Pancreas (tissue), 10 donors: ENCODE results near the gene DQX1. TPM values are rescaled to one million over a fixed set of nuclear protein-coding genes. Genes with fewer than 3 reads are reported as not detected.

Source experiments
- ATAC-seq, 4 donors: fragments of 200-7000 bp; cut with Tn5 transposase; one replicate each; pipeline versions ENCODE4 v1.8.0 to v1.9.1; 2020; ENCODE audit warnings: mild to moderate bottlenecking in 4 of 4, moderate library complexity in 4 of 4
- DNase-seq, 6 donors: peaks; one replicate each; pipeline ENCODE4 v3.0.0-alpha.2; 2020
- FAIRE-seq: peaks from 2 replicates; lab custom pipeline; 2012; peaks lifted over from hg19 to GRCh38; lab: Jason Lieb, UNC
- H3K27ac ChIP-seq, 4 donors: fragments of 200-600 bp; sonication (generic); 1 replicate in 3 of 4; 2 replicates in 1 of 4; pipeline versions ENCODE4 v1.5.0 to v1.8.0; 2020
- H3K27me3 ChIP-seq, 4 donors: fragments of 200-600 bp; one replicate each; pipeline ENCODE4 v1.8.0; 2021
- H3K36me3 ChIP-seq, 3 donors: fragments of 200-600 bp; sonication (generic) in 1 of 3; one replicate each; pipeline versions ENCODE4 v1.5.0 to v1.8.0; 2020 to 2021
- H3K4me1 ChIP-seq, 3 donors: fragments of 200-600 bp; one replicate each; pipeline ENCODE4 v1.8.0; 2021
- H3K4me3 ChIP-seq, 4 donors: fragments of 200-600 bp; sonication (generic) in 2 of 4; one replicate each; pipeline versions ENCODE4 v1.5.0 to v1.8.0; 2020 to 2021
- H3K9me3 ChIP-seq, 4 donors: fragments of 200-600 bp; one replicate each; pipeline ENCODE4 v1.8.0; 2021
- CTCF ChIP-seq, 4 donors: fragments of 200-600 bp; sonication (generic) in 3 of 4; IDR thresholded peaks; one replicate each; pipeline versions ENCODE4 v1.5.0 to v1.8.0; 2021; ENCODE audit warnings: antibody characterized with exemption in 4 of 4
- WGBS, 2 donors: extraction: QIAGEN DNeasy Blood & Tissue Kit; methylation state at CpG; one replicate each; pipeline ENCODE4 v1.1.7; 2013; 5-methylcytosine and 5-hydroxymethylcytosine counted together
- intact Hi-C, 3 donors: fragments of 100-400 bp; cut with DNase I; formaldehyde crosslinking; loops; one replicate each; pipeline versions ENCODE4 v1.11.1 to v1.14.2; 2022
- polyA plus RNA-seq, 2 donors: library from polyadenylated mRNA; stranded (reverse); fragments of 200-250 nt; gene quantifications; one replicate each; pipeline ENCODE4 v1.2.3, GENCODE V29; 2013
- total RNA-seq, 6 donors: library from RNA; stranded (reverse); fragmentation: NEBNext Ultra II Directional in 4 of 6; extraction: Animal tissue kit (Norgen Biotek cat#: 25700) in 4 of 6; gene quantifications; one replicate each; pipeline versions ENCODE4 v1.2.1 to v1.2.4, GENCODE V29; 2021 to 2023
- donor health status: healthy with polysubstance abuse.
- donor health status: DM: no; HTN: no; CAD: no; lungs with moderate emphysema.
- donor health status: DM: no; HTN: no; CAD: no.
- donor health status: control.
- donor health status: control.
- donor health status: Bipolar disorder and iron deficiency.
- donor health status: DM: yes; HTN: yes; CAD: no.
- donor health status: DM: no; HTN: no; CAD: no.
- donor health status: DM: no; HTN: no; CAD: no.
- donor health status: DM: yes; HTN: yes; CAD: no.

Gene DQX1
- total and polyA plus RNA-seq, 8 donors = 0.07 to 0.16 (median 0.15) TPM; not detected in 5

- intact Hi-C loops = no loop called here
- no peak for TF ChIP-seq CTCF (IDR thresholded peaks at IDR 0.05)
- Histone ChIP-seq H3K27ac (no peak overlapping the region), H3K9me3 (no peaks in the 10 kb centered on the region), H3K27me3 (no peaks in the 10 kb centered on the region), H3K36me3 (no peaks in the 10 kb centered on the region), H3K4me1 (no peaks in the 10 kb centered on the region), H3K4me3 (no peak overlapping the region)
- WGBS, 2 donors = 57 to 63% methylated on average over 7 of the region's 7 CpGs
- DNase-seq = no peak
- ATAC-seq = no peak
- FAIRE-seq = no peak
Observed at GRCh38 chr2:74558284-74559230, 32.5 kb upstream of the DQX1 start.

GRCh38 chr2:74556831-74557370 lies 30.9 kb upstream of the DQX1 start:
- TF ChIP-seq CTCF (IDR thresholded peaks at IDR 0.05) = no peak
- DNase-seq (no peak), FAIRE-seq (no peak), ATAC-seq (no peak)
- no peaks in the 10 kb centered on the region for H3K27me3 ChIP-seq
- intact Hi-C loops = no loop called here
- no peaks in the 10 kb centered on the region for H3K9me3 ChIP-seq
- H3K4me1 ChIP-seq = no peaks in the 10 kb centered on the region
- H3K4me3 ChIP-seq = no peak overlapping the region
- no peaks in the 10 kb centered on the region for H3K36me3 ChIP-seq
- WGBS, 2 donors = 89 to 96% methylated on average over 6 of the region's 6 CpGs
- H3K27ac ChIP-seq = no peak overlapping the region

- 91 to 94% methylated on average over 14 of the region's 14 CpGs for WGBS, 2 donors
- no peak for ATAC-seq
- Histone ChIP-seq H3K4me1 (no peaks in the 10 kb centered on the region), H3K36me3 (no peaks in the 10 kb centered on the region), H3K9me3 (no peaks in the 10 kb centered on the region), H3K27ac (no peak overlapping the region), H3K4me3 (peak overlapping the region in 1 of 4 donors; percentile 93), H3K27me3 (no peaks in the 10 kb centered on the region)
- intact Hi-C loops = no loop called here
- DNase-seq = no peak
- FAIRE-seq = no peak
- TF ChIP-seq CTCF (IDR thresholded peaks at IDR 0.05) = no peak
Observed at GRCh38 chr2:74556159-74556558, 30.1 kb upstream of the DQX1 start.

- ATAC-seq (no peak), FAIRE-seq (no peak), DNase-seq (peak in 2 of 6 donors; percentile 35 to 53)
- intact Hi-C loops = no loop called here
- Histone ChIP-seq H3K36me3 (no peaks in the 10 kb centered on the region), H3K9me3 (no peaks in the 10 kb centered on the region), H3K4me1 (no peaks in the 10 kb centered on the region), H3K27ac (peak overlapping the region in 2 of 4 donors; percentile 65 to 77), H3K27me3 (no peaks in the 10 kb centered on the region), H3K4me3 (peak overlapping the region in 3 of 4 donors; percentile 60 to 93 (median 91))
- WGBS, 2 donors = 82 to 87% methylated on average over 17 of the region's 17 CpGs
- no peak for TF ChIP-seq CTCF (IDR thresholded peaks at IDR 0.05)
Observed at GRCh38 chr2:74555610-74556103, 29.6 kb upstream of the DQX1 start.
